Fibroblast of skin of left biceps (primary cell): Measurements from ENCODE around the gene ALK.

Experiments used
- DNase-seq, 2 experiments: peaks; one replicate each; pipeline ENCODE4 v3.0.0-alpha.2; 2013; ENCODE audit warnings: low read depth in 2 of 2

ALK gene

DNA sequence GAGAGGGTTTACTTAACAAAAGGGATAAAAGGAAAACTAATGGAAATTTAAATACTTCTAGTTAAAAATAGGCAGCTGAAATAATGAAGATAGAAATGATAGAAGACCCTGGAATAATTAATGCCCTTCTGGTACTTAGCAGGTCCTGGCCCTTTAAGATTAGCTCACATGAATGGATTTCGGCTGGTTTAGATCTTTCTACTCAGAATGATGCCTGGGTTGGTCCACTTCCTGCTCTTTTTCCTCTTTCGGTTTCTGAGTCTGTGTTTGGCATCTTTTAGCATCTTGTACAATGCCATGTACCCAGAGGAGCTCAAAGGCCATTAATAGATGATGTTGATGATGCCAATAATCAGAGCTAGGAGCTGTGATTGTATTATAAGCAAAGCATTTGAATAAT, 515.7 kb downstream of the ALK start:
- no peak for DNase-seq

DNA sequence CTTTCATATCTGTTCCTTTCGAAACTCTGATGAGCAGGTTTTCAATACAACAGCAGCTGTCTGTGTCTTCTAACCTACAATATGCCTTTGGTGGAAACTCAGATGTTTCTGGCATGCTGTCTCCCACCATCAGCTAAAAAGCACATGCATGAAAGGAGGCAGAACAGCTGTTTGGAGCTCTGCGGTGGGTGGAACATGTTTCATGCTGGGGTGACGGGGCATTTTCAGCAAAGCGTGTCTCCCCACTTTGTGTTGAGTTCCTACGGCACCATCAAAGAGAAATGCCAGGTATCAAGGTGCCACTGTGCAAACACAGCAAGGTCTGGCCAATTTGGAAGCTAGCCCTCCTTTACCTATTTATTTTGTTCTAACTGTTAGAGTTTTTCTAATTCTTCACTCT, 516.1 kb downstream of the ALK start:
- no peak for DNase-seq

DNA sequence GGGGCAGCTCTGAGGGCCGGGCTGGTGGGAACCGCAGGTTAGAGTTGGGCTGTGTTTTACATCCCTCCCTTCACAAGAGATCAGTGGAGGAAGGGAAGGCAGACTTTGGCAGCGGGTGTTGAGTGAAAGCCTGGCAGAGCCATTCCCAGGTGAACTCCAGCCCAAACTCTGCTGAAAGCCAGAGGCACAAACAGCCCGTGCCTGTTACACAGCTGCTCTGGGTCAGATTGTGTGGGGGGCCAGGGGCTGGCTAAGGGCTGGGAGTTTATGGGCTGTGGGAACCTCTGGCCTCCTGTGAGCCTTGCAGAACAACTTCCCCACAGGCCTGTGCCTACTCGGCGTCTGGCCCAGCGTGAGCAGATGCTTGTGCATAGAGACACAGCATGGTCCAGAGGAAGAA, 519.4 kb downstream of the ALK start:
- DNase-seq, result no peak

DNA sequence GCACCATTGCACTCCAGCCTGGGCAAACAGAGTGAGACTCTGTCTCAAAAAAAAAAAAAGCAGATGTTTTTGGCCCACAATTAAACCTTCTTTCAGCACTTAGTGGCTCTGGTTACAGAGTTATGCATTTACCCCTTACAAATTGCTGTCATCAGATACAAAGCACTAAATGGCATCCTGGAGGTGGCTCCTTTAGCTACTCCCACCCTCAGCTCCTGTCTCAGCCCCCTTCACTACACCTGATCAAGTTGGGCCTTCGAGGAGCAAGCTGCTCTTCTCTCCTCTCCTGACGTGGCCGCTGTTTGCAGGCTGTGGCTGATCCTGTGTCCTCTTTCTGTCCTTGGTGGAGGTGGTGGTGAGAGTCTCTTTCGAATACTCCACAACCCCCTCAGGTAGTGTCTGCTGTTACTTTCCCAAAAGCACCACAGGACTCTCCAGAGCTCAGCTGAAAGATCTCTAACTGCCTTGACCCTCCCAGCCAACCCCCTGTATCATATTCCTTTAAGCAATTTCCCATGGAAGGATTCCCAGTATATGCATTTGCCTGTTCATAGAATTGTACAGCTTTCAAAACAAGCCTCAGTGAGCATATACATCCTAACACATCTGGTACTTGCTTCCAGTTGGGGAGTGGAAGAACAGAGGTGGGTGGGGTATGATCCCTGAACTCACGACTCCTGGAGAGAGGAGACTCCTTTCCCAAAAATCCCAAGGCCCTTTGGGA, 520.3 kb downstream of the ALK start:
- DNase-seq, result no peak

DNA sequence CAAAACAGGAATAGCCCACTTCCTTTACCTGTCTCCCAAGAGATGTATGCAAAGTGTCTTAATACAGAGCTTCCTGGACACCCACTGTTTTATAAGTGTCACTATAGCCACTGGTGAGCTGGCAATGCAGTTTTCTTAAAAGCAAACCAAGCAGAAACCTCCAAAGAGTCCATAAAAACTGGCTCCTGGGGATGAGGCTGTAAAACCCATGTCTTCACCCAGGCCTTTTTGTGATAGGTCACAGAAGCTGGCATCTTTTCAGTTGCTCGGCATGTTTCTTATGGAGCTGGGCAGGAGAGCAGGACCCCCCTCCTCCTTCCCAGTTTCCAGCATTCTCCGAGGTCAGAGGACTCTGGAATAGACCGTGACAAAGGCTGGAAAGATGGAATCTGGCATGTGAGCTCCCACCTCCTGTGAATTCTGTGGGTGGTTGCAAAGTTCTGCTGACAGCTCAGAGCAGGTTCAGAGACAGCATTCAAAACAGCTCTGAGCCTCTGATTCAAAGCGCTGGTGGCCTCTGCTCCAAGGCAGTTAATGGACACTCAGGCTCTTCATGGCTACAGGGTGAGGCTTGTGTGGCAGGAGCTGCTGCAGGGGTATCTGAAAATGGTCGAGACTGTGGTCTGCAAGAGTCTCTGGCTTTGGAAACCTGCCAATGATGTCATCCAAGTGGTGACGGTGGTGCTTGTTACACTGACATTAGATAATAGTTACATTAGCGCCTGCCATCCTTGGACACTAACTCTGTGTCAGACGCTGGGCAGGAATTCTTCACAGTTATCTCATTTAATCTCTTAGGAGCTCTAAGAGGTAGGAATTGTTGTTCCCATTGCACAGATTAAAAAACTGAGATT, 522.8 kb downstream of the ALK start:
- no peak for DNase-seq

DNA sequence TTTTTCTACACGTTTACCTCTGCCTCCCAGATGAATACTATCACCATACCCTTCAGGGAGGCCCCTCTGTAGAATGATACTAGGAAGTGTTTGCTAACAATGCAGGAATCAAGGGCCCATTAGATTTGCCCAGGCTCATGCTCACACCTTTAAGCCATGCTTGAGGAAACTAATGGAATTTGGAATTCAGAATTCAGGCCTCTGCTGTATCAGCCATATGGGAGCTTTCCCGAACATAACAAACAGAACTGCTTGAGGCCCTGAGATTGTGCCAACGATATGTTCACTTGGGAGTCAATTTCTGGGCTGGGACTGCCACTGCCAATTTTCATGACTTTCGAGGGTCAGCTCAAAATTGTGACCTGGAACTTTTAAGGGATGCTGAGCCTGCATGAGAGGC, 523.7 kb downstream of the ALK start:
- no peak for DNase-seq

DNA sequence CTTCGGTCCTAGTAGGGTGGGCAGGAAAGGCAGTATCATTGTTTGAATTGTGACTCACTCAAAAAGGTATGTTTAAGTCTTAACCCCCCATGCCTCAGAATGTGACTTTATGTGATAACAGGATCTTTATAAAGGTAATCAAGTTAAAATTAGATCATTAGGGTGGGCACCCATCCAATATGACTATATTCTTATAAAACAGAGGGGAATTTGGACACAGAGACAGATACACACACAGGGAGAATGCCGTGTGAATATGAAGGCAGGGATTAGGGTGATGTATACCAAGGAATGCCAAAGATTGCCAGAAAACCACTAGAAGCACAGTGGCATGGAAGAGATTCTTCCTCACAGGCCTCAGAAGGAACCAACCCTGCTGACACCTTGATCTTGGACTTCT, 524.3 kb downstream of the ALK start:
- no peak for DNase-seq

DNA sequence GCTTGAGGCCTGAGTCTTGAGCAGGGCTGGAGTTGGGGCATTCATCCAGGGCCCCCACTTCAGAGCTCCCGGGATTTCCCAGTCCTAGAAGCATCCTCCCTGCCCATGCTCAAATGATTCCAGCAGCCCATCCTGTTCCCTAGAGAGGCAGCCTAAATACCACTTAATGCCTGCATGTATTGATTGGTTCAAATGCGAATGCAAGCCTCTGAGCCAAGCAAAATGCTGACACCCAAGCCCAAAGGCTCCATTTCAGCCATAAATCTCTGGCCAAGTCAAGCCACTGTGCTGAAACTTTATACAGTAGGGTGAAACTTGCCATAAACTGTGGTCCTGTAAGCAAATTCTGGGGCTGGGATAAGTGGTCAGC, 526.4 kb downstream of the ALK start:
- no peak for DNase-seq

DNA sequence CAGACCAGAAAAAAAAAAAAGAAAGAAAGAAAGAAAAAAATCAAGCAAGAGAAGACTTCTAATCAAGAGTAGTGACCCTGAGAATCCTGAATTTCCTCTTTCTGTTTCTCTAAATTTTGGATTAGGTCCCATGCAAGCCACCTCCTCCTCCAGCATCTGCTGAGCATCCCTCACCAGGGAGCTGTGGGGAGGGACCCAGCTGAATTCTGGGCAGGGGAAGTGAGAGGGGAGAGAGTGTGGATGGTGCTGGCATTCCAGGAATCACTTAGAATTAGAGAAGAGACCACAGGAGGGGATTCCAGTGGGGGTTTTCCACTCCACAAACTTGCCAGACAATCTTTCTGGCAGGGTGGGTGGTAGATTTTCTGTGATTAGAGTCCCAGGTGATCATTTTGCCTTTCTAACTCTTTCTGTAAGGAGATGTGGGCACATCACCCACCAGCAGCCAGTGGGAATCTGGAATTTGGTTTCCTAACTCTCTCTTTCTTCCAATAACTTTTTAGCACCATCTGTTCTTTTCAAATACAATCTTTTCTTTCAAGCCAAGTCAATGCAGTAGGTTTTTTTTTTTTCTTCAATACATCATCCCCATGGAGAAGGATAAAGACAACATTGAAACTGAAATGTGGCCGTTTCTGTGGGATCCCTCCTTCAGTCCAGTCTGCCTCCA, 526.9 kb downstream of the ALK start:
- DNase-seq, result no peak

DNA sequence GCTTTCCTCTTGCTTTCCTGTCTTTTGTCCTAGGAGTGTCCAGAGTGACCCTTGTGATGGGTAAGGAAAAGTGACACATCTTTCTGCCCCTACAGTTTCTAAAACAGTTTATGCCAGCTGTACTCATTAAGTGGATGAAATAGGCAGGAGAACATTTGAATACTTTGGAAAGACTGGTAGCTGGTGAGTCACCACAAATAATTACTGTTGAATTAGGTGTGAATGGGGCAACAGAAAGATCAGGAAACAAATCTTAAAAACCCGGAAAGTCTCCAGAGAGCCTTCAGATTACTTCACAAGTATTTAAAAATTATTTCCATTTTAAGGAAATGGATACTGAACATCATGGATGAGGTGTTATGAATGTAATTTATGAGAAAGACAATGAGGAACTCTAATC, 527.7 kb downstream of the ALK start:
- no peak for DNase-seq

DNA sequence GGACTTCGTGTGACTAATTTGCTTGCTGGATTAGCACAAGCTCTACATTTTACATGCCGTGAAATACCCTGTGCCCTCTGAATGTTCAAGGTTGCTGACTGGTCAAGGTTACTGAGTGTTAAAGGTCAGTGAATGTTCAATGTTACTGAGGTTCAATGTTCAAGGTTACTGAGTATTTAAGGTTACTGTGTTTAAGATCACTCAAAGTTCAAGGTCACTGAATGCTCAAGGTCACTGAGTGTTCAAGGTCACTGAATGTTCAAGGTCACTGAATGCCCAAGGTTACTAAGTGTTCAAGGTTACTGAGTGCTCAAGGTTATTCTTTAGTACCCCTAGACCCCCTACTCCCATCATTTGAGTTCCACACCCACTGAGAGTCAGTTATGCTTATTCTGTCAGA, 528.6 kb downstream of the ALK start:
- DNase-seq, result no peak

DNA sequence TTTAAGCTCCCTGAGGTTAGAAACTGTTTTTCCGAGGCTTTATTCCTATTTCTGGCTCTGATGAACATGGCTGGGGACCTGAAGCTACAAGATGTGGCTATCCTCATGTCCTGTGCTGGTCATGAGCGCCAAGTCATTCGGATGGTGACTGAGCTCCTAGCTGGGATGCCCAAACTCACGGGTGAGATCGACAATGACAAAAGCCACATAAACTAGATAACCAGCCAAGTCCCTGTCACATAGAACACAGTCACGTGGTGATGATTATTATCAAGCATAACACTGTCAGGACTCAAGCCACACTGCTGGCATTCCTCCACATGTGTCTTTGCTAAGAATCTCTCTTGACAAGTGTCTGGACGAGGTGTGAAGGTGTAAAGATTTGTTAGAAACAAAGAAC, 531.2 kb downstream of the ALK start:
- DNase-seq, result no peak

DNA sequence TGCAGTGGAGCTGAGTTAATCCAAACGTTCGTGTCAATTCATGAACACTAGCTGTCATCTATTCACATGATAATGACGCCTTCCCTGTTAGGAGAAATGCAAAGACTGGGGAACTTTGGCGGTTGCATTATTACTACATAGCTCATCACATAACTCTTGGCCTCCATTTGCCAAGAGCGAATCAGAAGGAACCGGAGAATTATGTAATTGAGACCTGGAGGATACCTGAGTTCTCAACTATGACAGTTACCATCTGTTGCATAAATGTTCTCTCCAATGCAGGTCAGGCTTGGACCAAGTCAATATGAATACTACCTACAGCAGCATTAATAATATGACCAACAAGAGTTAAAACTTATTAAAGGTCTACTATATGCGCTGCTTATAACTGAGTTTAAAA, 531.7 kb downstream of the ALK start:
- no peak for DNase-seq

DNA sequence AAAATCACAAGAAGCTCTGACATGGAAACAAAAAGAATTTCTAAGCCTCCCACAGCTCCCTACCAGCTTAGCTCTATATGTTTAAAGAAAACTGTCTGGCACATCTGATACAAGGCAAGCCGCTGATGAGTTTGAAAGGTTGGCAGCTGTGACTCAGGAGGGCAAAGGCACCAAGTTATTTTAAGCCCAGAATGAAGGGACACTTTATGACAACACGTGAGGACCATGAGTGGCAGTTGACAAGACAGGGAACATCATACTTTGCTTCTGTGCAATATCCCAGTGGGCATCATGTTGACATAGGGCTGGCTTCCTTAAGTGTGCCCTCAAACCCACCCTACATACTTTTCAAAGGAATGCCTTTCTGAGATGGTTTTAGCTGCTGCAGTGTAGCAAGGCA, 533.3 kb downstream of the ALK start:
- no peak for DNase-seq

DNA sequence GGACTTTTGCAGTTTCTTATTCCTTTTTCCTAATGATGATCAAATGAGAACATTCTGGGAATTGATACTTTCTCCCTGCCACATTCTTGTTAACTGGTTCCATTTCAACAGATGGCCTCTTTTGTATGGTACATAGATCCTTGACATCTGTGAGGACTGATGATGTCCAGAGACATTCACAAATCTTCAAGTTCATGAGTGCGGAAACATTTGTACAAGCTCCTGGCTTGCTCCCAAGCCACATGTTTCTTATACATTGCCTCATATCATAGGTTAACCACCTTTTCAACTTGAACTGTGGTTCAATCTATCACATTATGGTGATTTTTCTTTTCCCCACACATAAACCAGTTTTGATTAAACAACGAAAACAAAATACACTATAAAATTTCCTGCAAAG, 538.9 kb downstream of the ALK start:
- DNase-seq, result peak; percentile 8 to 14

DNA sequence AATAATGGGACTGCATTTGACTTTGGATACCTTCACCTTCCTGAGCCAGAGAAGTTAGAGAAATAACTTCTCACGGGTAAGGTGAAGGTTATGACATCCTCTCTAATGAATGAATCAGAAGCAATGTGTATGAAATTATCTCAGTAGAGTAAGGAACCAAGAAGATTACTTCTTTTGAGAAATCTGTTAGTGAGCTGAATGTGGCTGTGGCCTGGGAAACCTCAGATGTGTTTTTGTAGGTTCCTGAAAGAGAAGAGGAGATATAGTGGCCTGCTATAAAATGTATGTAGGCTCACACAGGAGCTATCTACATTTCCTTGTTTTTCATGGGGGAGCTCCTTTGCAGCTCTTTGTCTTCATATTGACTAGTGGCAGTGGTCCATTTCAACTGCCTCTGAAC, 543.6 kb downstream of the ALK start:
- no peak for DNase-seq

DNA sequence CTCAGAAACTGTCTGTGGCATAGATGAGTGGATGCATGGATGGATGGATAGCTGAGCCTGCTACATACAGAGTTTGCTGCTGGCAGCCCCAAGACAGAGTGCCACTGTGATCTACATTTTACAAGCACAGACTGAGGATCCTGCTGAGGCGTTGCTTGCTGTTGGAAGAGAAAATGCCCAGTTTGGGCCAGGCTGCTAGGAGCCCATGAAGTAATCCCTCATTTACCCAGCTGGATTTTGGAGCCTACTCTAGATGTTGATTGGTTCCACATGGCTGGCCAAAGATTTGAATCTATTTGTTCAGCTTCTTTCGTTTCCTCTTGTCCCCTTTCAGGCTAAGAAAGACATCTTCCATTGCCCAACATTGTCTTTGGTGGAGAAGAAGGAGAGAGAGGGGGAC, 544.8 kb downstream of the ALK start:
- DNase-seq, result no peak

DNA sequence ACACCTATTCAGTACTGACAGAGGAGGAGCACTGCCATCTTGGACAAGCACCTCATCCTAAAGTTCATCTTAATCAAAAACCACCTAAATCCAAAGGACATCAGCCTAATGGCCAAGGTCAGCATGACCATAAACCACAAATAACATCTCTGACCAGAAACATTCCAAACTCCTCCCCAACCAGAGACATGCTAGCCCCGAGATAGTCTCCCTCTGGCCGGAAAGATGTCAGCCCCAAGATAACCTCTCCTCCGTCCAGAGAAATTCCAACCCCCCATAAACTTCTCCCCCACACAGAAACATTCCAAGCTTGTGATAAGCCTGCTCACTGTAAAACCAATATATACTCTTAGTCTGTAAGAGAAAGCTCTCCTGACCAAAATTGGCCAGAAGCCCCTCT, 545.5 kb downstream of the ALK start:
- no peak for DNase-seq

DNA sequence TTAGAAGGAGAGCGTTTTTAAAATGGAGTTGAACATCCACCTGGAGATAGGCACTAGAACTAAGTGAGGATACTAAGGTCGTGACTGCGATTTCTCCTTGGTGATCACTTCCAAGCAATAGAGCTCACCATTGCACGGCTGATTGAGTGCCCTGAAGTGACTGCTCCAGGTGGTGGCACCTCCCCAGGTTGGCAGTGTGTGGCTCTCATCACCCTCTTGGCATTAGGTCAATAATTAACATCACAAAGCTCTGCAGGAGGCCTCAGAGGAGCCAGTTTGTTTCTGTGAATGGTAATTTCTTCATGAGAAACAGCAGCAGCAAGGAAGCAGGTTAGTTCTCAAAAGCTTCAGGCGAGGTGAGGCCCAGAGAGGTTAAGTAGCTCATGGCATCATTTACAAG, 546.6 kb downstream of the ALK start:
- no peak for DNase-seq

DNA sequence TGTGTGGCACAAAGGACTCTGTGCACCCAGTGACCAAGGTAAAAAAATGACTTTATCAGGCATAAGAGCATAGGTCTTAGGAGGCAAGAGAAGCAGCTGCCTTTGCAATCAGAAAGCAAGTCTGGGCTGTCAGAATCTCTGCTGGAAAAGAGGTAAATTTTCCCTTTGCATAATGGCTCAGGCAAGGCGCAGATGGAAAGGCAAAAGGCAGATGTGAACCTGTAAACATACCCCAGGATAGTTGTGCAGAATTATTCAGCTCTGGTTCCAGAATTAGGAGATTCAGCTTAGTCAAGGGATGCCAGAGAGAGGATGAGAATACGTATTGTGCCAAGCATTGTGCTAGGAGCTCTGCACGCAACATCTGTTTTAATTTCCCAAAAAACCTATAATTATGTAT, 547.5 kb downstream of the ALK start:
- DNase-seq, result no peak

DNA sequence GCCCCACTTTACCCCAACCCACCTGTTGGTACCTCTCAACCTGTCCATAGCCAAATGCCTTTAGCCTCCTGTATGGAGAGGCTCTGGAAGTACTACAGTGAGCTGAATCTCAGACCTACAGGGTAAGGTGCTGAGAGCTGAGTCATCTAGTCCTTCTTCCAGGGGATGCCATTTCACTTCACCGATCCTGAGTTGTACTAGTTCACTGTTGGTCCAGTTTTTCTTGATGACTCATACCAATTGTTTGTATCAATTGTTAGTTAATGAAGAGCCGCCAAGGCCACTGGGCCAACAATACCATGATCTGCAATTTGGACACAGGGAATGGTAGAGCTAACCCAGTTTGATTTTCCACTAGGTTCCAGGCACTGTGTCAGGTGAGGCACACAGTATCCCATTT, 549.2 kb downstream of the ALK start:
- no peak for DNase-seq

DNA sequence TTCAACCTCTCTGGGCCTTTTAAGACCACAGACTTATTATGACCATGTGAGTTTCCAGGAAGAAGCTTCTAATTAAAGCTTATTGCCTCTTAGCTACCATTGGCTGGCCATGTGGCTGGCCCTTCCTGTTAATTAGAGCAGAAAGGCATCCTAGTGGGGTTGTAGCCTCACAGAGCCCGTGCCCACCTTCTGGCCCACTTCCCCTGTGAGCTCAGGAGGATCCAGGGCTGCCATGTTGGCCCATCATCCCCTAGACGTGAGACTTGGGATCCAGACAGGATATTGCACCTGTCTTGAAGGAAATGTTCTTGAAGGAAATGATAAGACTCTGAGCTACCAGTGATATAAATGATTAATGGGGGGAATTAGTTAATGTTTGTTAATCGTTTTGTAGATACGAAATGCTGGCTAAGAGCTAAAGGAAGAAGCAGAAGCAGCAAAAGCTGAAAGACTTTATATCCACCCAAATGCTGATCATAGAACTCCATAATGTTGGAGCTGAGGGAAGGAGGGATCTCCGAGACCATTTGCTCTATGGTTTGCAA, 550.7 kb downstream of the ALK start:
- DNase-seq, result no peak

DNA sequence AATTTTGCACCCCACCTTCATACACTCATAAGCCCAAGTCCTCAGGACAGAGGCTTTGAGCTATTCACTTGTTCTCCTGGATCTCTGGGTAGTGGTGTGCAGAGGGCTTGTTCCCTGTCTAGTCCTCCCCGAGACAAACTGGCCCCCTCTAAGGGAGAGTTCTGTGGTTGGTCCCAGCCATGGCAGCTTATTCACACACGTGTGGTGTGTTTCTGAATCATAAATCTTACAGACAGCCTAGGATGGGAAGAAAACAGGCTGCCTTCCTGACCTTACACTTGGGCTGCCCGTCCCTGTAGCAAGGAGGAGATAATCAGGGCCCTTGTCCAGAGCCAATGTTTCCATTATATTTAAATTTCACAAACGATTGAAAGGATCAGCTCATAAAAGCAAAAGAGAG, 551.2 kb downstream of the ALK start:
- DNase-seq, result no peak
